ENCODE data around the gene ABCC1.

DNA sequence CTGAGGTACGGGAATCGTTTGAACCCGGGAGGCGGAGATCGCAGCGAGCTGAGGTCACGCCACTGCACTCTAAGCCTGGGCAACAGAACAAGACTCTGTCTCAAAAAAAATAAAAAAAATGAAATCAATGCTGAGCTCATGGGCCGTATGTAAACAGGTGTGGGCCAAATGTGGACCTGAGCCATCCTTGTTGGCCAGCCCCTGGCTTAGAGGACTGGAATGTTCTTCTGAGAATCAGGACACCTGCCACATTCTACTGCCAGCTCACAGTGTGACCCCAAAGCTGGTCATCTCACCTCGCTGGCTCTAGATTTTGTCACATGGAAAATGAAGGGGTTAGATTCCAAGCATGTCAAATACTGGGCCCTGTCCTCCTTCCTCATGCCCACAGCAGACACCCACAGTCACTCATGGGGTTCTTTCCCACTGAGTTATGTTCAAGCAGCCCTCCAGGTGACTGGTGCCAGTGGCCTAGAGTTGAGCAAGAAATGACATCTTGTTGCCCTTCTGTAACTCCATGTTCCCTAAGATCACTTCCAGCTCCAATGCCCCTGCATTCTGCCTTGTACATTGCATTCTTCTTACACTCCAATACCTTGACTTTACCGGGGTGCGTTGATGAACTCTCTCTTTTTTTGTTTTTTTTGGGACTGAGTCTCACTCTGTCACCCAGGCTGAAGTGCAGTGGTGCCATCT lies 110.6 kb downstream of the ABCC1 start:
- no peak for TF ChIP-seq CTCF (conservative IDR thresholded peaks at IDR 0.05; ENCODE audit: low read depth, low read length)
- no peak for TF ChIP-seq EZH2 (IDR thresholded peaks at IDR 0.05; ENCODE audit: borderline replicate concordance, low read depth, low read length, poor library complexity, severe bottlenecking)
